K562 (cell line): Measurements from ENCODE around the gene HOXB5.

Source experiments
- ATF3 ChIP-seq, 2 experiments: fragments of 450-650 bp in 1 of 2; sonication (generic) in 1 of 2; formaldehyde crosslinking in 1 of 2; IDR thresholded peaks in 1 of 2; conservative IDR thresholded peaks in 1 of 2; 2 replicates each; pipeline versions ENCODE4 v1.6.1 to v1.8.1; 2016 to 2023; ENCODE audit warnings: mild to moderate bottlenecking in 2 of 2, moderate library complexity in 2 of 2, inconsistent platforms in 1 of 2, missing genetic modification reagents in 1 of 2
- HMBOX1 ChIP-seq: sonication (generic); IDR thresholded peaks from 2 replicates; pipeline ENCODE4 v1.6.1; 2016
- POLR2AphosphoS5 ChIP-seq: IDR thresholded peaks from 2 replicates; pipeline ENCODE4 v1.6.1; 2011; ENCODE audit warnings: mild to moderate bottlenecking, low read depth, low read length, moderate library complexity; ENCODE audit not compliant: control insufficient read depth, insufficient read depth
- ZNF76 ChIP-seq: fragments of 250-450 bp; sonication (Bioruptor Pico); IDR thresholded peaks from 2 replicates; pipeline ENCODE4 v1.4.0; 2020; ENCODE audit warnings: mild to moderate bottlenecking, moderate library complexity, borderline replicate concordance
- ZSCAN29 ChIP-seq: fragments of 450-650 bp; IDR thresholded peaks from 2 replicates; pipeline ENCODE4 v1.6.1; 2017

GRCh38 chr17:48589831-48590606, 3.6 kb downstream of the HOXB5 start, which contains the start of gene HOXB3:
- TF ChIP-seq POLR2AphosphoS5 (no peak), ATF3 (IDR thresholded peaks at IDR 0.05) (no peak), ATF3 (CRISPR knock-in tag; conservative IDR thresholded peaks at IDR 0.05) (no peak), ZNF76 (CRISPR knock-in tag) (no peak), HMBOX1 (no peak), ZSCAN29 (no peak)
